CD14-positive monocyte (primary cell): ENCODE measurements around the gene THSD4. TPM values are rescaled to one million over a fixed set of nuclear protein-coding genes. Genes with fewer than 3 reads are reported as not detected.

Experiments
- DNase-seq, 3 donors: peaks; one replicate each; pipeline ENCODE4 v3.0.0-alpha.2; 2011 to 2022
- H2AFZ ChIP-seq: 2 replicates; pipeline ENCODE4 v1.6.0; 2012; ENCODE audit warnings: mild to moderate bottlenecking, low read depth, low read length, inconsistent platforms; ENCODE audit not compliant: insufficient read depth, poor library complexity, severe bottlenecking
- H3K27ac ChIP-seq, 2 donors: 1 replicate in 1 of 2; 2 replicates in 1 of 2; pipeline ENCODE4 v1.5.1; 2012 to 2013; ENCODE audit warnings: low read length in 2 of 2, control low read depth in 1 of 2, inconsistent platforms in 1 of 2, low read depth in 1 of 2, mild to moderate bottlenecking in 1 of 2
- H3K27me3 ChIP-seq, 2 donors: one replicate each; pipeline versions ENCODE4 v1.6.0 to v1.6.1; 2011 to 2013; ENCODE audit warnings: low read length in 2 of 2; ENCODE audit not compliant: control insufficient read depth in 2 of 2, insufficient read depth in 2 of 2
- H3K36me3 ChIP-seq, 2 donors: replicated peaks in 1 of 2; 1 replicate in 1 of 2; 2 replicates in 1 of 2; pipeline versions ENCODE4 v1.5.1 to v1.6.1; 2012 to 2013; ENCODE audit warnings: low read length in 2 of 2, control low read depth in 1 of 2, inconsistent platforms in 1 of 2, mild to moderate bottlenecking in 1 of 2; ENCODE audit not compliant: insufficient read depth in 2 of 2, control insufficient read depth in 1 of 2
- H3K4me1 ChIP-seq, 2 donors: 1 replicate in 1 of 2; 2 replicates in 1 of 2; pipeline versions ENCODE4 v1.5.1 to v1.6.1; 2012 to 2013; ENCODE audit warnings: low read length in 2 of 2, control low read depth in 1 of 2, inconsistent platforms in 1 of 2, mild to moderate bottlenecking in 1 of 2, moderate library complexity in 1 of 2; ENCODE audit not compliant: insufficient read depth in 2 of 2, control insufficient read depth in 1 of 2
- H3K4me2 ChIP-seq: replicated peaks from 2 replicates; pipeline ENCODE3; 2012; ENCODE audit warnings: low read length, moderate library complexity, mild to moderate bottlenecking; ENCODE audit not compliant: poor library complexity, severe bottlenecking; ENCODE audit errors: extremely low read depth
- H3K4me3 ChIP-seq, 3 experiments: fragments of 200-600 bp in 1 of 3; sonication (generic) in 1 of 3; replicated peaks in 1 of 3; 1 replicate in 2 of 3; 2 replicates in 1 of 3; pipeline ENCODE4 v1.5.1; 2011 to 2013; ENCODE audit warnings: low read length in 3 of 3, mild to moderate bottlenecking in 3 of 3, control low read depth in 2 of 3, low read depth in 2 of 3, inconsistent platforms in 1 of 3, moderate library complexity in 1 of 3
- H3K79me2 ChIP-seq: 2 replicates; pipeline ENCODE4 v1.6.0; 2012; ENCODE audit warnings: mild to moderate bottlenecking, control low read depth, inconsistent platforms, low read length, moderate library complexity; ENCODE audit not compliant: insufficient read depth
- H3K9ac ChIP-seq: 2 replicates; pipeline ENCODE4 v1.6.0; 2017; ENCODE audit warnings: low read length, mild to moderate bottlenecking; ENCODE audit not compliant: insufficient read depth, poor library complexity, severe bottlenecking
- H3K9me3 ChIP-seq, 2 donors: replicated peaks in 1 of 2; 1 replicate in 1 of 2; 2 replicates in 1 of 2; pipeline versions ENCODE4 v1.5.1 to v1.6.1; 2012 to 2013; ENCODE audit warnings: low read length in 2 of 2, control low read depth in 1 of 2; ENCODE audit not compliant: control insufficient read depth in 1 of 2, insufficient read depth in 1 of 2
- H4K20me1 ChIP-seq: 2 replicates; pipeline ENCODE4 v1.6.0; 2012; ENCODE audit warnings: mild to moderate bottlenecking, low read length, control low read depth, moderate library complexity; ENCODE audit not compliant: insufficient read depth
- H3K27ac Mint-ChIP-seq, 7 donors: one replicate each; pipeline ENCODE4 v1.8.0; 2020; ENCODE audit warnings: mild to moderate bottlenecking in 7 of 7, mixed read lengths in 7 of 7, moderate library complexity in 6 of 7, inconsistent platforms in 2 of 7
- H3K27me3 Mint-ChIP-seq, 3 donors: one replicate each; pipeline ENCODE4 v1.8.0; 2021 to 2022; ENCODE audit warnings: low read depth in 3 of 3, mild to moderate bottlenecking in 3 of 3, mixed read lengths in 3 of 3, moderate library complexity in 3 of 3, inconsistent platforms in 1 of 3
- H3K36me3 Mint-ChIP-seq, 2 donors: one replicate each; pipeline ENCODE4 v1.8.0; 2020; ENCODE audit warnings: mixed read lengths in 2 of 2, inconsistent platforms in 1 of 2, mild to moderate bottlenecking in 1 of 2
- H3K4me1 Mint-ChIP-seq: one replicate; pipeline ENCODE4 v1.8.0; 2020; ENCODE audit warnings: mild to moderate bottlenecking, mixed read lengths
- H3K4me3 Mint-ChIP-seq, 2 donors: one replicate each; pipeline ENCODE4 v1.8.0; 2020; ENCODE audit warnings: mild to moderate bottlenecking in 2 of 2, mixed read lengths in 2 of 2, moderate library complexity in 1 of 2
- H3K9me3 Mint-ChIP-seq, 7 donors: one replicate each; pipeline ENCODE4 v1.8.0; 2020 to 2022; ENCODE audit warnings: mixed read lengths in 7 of 7, mild to moderate bottlenecking in 6 of 7, moderate library complexity in 6 of 7, inconsistent platforms in 2 of 7
- WGBS: methylation state at CpG from one replicate; pipeline ENCODE4 v1.1.5; 2013; ENCODE audit warnings: missing lambda C conversion rate; ENCODE audit not compliant: insufficient coverage; 5-methylcytosine and 5-hydroxymethylcytosine counted together
- intact Hi-C, 2 donors: fragments of 100-400 bp; cut with micrococcal nuclease; formaldehyde crosslinking; loops; one replicate each; pipeline versions ENCODE4 v1.15.0 to v1.15.1; 2023
- polyA plus RNA-seq, 3 donors: library from polyadenylated mRNA; depleted of rRNA in 1 of 3; unstranded in 2 of 3; stranded (reverse) in 1 of 3; fragments of 300-500 nt in 2 of 3; fragments of >200 nt in 1 of 3; fragmentation: Illumina TruSeq in 2 of 3; gene quantifications; 1 replicate in 2 of 3; 2 replicates in 1 of 3; pipeline ENCODE4 v1.2.3, GENCODE V29; 2012 to 2021
- TF ChIP-seq, protein P1 (sequence below): fragments of 200-600 bp; IDR thresholded peaks from one replicate; pipeline ENCODE4 v1.8.0; 2022; ENCODE audit warnings: antibody characterized with exemption, mild to moderate bottlenecking

The THSD4 gene
- polyA plus RNA-seq, 3 donors = not detected

GRCh38 chr15:71329497-71330260, 214.4 kb downstream of the THSD4 start:
- 98% methylated on average over 4 of the region's 14 CpGs for WGBS
- Histone ChIP-seq H3K27me3 (no peaks in the 10 kb centered on the region), H3K9ac (no peak overlapping the region), H3K27ac (no peak overlapping the region), H3K36me3 (no peaks in the 10 kb centered on the region), H3K4me1 (no peaks in the 10 kb centered on the region), H2AFZ (no peak overlapping the region), H3K4me2 (no peak overlapping the region), H3K9me3 (no peaks in the 10 kb centered on the region), H3K4me3 (no peak overlapping the region), H3K79me2 (no peaks in the 10 kb centered on the region), H4K20me1 (no peaks in the 10 kb centered on the region)
- Mint-ChIP-seq H3K4me1 (no peaks in the 10 kb centered on the region), H3K4me3 (no peak overlapping the region), H3K27ac (no peak overlapping the region), H3K27me3 (peaks cover 1 to 6% (median 3%) of the 10 kb centered on the region in 3 donors), H3K9me3 (peaks cover 0 to 1% (median 0%) of the 10 kb centered on the region in 7 donors), H3K36me3 (no peaks in the 10 kb centered on the region)
- DNase-seq = no peak
- intact Hi-C loops = no loop called here
- TF ChIP-seq, protein P1, sequence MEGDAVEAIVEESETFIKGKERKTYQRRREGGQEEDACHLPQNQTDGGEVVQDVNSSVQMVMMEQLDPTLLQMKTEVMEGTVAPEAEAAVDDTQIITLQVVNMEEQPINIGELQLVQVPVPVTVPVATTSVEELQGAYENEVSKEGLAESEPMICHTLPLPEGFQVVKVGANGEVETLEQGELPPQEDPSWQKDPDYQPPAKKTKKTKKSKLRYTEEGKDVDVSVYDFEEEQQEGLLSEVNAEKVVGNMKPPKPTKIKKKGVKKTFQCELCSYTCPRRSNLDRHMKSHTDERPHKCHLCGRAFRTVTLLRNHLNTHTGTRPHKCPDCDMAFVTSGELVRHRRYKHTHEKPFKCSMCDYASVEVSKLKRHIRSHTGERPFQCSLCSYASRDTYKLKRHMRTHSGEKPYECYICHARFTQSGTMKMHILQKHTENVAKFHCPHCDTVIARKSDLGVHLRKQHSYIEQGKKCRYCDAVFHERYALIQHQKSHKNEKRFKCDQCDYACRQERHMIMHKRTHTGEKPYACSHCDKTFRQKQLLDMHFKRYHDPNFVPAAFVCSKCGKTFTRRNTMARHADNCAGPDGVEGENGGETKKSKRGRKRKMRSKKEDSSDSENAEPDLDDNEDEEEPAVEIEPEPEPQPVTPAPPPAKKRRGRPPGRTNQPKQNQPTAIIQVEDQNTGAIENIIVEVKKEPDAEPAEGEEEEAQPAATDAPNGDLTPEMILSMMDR = no peak

GRCh38 chr15:71330638-71331162, 215.4 kb downstream of the THSD4 start:
- Histone ChIP-seq H3K4me1 (no peaks in the 10 kb centered on the region), H3K36me3 (no peaks in the 10 kb centered on the region), H3K4me3 (no peak overlapping the region), H3K4me2 (no peak overlapping the region), H3K9me3 (no peaks in the 10 kb centered on the region), H4K20me1 (no peaks in the 10 kb centered on the region), H3K79me2 (no peaks in the 10 kb centered on the region), H3K9ac (no peak overlapping the region), H2AFZ (no peak overlapping the region), H3K27me3 (no peaks in the 10 kb centered on the region), H3K27ac (no peak overlapping the region)
- no peaks in the 10 kb centered on the region for H3K4me1 Mint-ChIP-seq
- no peak overlapping the region for H3K4me3 Mint-ChIP-seq
- no peak for DNase-seq
- peaks cover 0 to 1% (median 0%) of the 10 kb centered on the region in 7 donors for H3K9me3 Mint-ChIP-seq
- TF ChIP-seq, protein P1 = no peak
- peaks cover 1 to 4% (median 3%) of the 10 kb centered on the region in 3 donors for H3K27me3 Mint-ChIP-seq
- no peak overlapping the region for H3K27ac Mint-ChIP-seq
- no peaks in the 10 kb centered on the region for H3K36me3 Mint-ChIP-seq
- intact Hi-C loops = no loop called here
- WGBS = 72% methylated on average over 6 of the region's 11 CpGs
